ENCODE results near the gene FAM83G.
"Not testable (repeated sequence)": the region's sequence is repeated elsewhere in the genome, so short reads cannot be mapped to it uniquely, and the experiment has no call there.

The FAM83G gene

DNA sequence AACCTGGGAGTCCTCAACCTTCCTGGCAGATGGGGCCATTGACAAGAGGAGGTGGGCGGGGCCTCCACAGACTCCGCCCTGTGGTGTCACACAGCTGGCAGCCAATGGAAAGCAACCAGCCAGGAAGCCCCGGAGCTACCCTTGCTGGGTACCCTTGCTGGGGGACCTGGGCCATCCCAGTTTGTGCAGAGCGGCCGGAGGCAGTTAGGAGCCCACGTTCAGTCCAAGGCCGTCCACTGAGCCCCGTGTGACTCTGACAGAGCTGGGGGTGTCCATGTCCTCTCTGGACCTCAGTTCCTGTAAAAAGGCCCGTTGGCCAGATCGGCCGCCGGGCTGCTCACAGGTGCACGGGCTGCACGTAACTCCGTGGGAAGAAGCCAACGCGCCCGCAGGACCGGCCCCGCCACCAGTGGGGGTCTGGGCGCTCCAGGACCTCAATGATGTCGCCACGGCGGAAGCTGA lies 17.1 kb upstream of the FAM83G start:
- TF ChIP-seq, protein P1, sequence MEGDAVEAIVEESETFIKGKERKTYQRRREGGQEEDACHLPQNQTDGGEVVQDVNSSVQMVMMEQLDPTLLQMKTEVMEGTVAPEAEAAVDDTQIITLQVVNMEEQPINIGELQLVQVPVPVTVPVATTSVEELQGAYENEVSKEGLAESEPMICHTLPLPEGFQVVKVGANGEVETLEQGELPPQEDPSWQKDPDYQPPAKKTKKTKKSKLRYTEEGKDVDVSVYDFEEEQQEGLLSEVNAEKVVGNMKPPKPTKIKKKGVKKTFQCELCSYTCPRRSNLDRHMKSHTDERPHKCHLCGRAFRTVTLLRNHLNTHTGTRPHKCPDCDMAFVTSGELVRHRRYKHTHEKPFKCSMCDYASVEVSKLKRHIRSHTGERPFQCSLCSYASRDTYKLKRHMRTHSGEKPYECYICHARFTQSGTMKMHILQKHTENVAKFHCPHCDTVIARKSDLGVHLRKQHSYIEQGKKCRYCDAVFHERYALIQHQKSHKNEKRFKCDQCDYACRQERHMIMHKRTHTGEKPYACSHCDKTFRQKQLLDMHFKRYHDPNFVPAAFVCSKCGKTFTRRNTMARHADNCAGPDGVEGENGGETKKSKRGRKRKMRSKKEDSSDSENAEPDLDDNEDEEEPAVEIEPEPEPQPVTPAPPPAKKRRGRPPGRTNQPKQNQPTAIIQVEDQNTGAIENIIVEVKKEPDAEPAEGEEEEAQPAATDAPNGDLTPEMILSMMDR (IDR thresholded peaks at IDR 0.05; ENCODE audit: low read depth, low read length, missing control alignments): no peak
- DNase-seq (ENCODE audit: extremely low read depth, low read depth): no peak
- no peak overlapping the region for H3K4me3 ChIP-seq (replicated peaks; ENCODE audit: low read depth, low read length)

DNA sequence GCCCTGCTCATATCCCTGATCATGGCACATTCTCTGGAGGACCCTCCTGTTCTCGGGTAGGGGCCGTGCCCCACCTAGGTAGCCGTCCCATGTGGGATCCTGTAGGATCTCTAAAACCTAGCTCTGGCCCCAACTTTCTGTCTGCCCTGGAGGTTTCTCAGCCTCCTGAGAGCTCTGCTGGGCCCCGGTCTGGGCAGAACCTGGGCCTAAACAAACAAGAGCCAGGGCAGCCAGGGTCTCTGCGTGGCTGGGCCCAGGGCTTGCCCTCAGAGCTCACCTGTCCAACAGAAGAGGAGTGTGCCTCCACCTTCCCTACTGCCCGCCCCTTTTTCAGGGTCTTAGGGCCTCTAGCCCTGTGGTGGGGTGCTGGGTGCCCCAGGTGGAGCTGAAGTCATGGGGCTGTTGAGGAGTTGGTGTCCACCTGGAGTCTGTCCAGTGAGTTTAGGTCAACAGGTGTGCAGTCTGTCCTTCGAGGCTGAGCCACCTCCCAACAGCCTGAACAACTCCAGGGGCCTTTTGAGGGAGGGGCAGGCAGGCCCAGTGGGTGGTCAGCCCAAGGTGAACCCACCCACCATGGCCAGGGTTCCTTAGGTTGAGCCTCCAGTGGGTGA lies 16.6 kb upstream of the FAM83G start:
- not testable (repeated sequence) for DNase-seq (ENCODE audit: extremely low read depth, low read depth); H3K4me3 ChIP-seq (replicated peaks; ENCODE audit: low read depth, low read length)

DNA sequence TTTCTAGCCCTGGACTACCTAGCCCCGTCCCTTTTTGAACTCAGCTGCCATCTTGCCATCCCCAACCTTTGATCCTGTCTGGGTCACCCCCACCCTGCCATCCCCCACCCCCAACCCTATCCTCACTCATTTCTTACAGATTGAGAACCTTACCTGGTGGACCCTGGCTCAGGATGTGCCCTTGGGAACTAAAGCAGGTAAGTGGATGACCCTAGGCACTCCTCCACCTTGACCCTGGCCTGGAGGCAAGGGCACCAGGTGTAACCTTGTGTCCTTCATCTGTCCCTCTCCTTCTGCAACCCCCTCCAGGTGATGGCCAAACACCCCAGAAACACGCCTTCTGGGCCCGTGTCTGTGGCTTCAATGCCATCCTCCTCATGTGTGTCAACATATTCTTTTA lies 15.5 kb upstream of the FAM83G start:
- H3K4me3 ChIP-seq (replicated peaks; ENCODE audit: low read depth, low read length): no peak overlapping the region
- DNase-seq (ENCODE audit: extremely low read depth, low read depth): no peak
- TF ChIP-seq, protein P1 (IDR thresholded peaks at IDR 0.05; ENCODE audit: low read depth, low read length, missing control alignments): no peak

DNA sequence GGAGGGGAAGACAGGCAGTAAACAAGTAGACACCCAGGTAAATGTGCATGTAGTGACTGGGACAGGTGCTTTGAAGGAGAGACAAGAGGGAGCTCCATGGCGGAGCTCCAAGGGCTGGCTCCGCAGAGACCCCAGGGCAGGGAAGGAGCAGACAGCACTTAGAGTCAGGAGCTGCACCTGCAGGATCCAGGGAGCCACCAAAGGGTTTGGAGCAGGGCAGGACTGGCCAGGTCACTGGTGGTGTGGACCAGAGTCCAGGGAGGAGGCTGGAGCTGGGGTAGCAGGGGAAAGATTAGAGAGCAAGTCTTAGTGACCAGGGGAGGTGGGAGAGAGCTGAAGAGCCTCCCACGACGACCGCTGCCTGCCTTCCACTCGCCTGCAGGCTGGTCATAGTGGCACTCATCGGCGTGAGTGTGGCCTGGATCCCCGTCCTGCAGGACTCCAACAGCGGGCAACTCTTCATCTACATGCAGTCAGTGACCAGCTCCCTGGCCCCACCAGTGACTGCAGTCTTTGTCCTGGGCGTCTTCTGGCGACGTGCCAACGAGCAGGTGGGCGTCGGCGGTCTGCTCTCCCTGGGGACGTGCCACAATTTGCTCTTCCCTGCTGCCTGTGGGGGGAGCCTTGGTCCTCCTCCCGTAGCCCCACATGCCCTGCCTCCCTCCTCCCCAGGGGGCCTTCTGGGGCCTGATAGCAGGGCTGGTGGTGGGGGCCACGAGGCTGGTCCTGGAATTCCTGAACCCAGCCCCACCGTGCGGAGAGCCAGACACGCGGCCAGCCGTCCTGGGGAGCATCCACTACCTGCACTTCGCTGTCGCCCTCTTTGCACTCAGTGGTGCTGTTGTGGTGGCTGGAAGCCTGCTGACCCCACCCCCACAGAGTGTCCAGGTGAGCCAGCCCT lies 14.7 kb upstream of the FAM83G start:
- DNase-seq (ENCODE audit: extremely low read depth, low read depth): no peak
- H3K4me3 ChIP-seq (replicated peaks; ENCODE audit: low read depth, low read length): no peak overlapping the region

DNA sequence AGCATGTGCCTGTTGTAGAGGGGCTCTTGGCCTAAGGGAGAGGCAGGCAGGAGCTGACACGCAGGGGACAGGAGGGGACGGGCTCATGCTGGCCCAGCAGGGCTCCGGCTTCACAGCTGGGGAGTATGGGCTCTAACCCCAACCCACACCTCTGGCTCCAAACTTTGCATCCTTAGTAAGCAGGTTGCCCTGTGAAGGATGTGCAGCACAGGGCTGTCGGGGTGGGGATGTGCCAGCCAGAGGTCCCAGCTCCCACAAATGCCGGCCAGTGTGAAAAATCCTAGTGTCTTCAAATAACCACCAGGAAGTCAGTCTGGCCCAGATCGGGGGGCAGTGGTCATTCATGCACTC lies 14.0 kb upstream of the FAM83G start:
- TF ChIP-seq, protein P1 (IDR thresholded peaks at IDR 0.05; ENCODE audit: low read depth, low read length, missing control alignments): no peak
- no peak for DNase-seq (ENCODE audit: extremely low read depth, low read depth)
- H3K4me3 ChIP-seq (replicated peaks; ENCODE audit: low read depth, low read length): no peak overlapping the region

More for the DNA sequence above, 14.7 kb upstream of the FAM83G start:
- TF ChIP-seq, protein P1 (IDR thresholded peaks at IDR 0.05; ENCODE audit: low read depth, low read length, missing control alignments): no peak

DNA sequence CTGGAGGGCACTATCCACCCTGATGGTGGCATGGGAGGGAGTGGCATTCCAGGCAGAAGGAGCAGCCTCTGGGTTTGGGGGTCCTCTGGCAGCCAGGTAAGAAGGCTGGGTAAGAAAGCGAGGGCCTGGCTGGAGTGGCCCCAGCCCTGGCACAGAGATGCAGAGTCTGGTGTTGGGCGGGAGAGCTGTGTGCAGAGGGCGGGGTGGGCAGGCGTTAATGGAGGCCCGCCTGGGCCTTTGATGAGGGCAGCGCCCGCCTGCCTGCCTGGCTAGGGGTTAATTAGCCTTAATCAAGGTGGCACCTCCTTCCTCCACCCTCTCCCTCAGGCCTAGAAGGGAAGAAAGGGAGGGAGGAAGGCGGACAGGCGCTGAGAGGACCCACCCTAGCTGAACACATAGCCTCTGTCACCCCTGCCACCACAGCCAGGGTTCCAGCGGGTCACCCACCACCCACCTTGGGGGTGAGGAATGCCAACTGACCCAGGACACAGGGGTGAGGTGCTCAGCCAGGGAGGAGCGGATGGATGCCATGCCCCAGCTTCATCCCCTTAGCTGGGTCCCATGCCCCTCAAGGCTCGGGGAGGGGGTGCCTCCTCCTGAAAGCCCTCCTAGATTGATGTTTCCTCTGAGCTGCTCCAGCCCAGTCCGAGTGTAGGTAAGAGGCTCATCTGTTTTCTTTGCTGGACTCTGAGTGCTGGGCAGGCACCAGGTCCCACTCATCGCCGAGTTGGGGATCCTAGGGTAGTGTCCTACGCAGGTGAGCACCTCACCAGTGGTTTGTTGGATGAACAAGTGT lies 13.4 kb upstream of the FAM83G start:
- H3K4me3 ChIP-seq (replicated peaks; ENCODE audit: low read depth, low read length): no peak overlapping the region
- no peak for DNase-seq (ENCODE audit: extremely low read depth, low read depth)
- TF ChIP-seq, protein P1 (IDR thresholded peaks at IDR 0.05; ENCODE audit: low read depth, low read length, missing control alignments): no peak

DNA sequence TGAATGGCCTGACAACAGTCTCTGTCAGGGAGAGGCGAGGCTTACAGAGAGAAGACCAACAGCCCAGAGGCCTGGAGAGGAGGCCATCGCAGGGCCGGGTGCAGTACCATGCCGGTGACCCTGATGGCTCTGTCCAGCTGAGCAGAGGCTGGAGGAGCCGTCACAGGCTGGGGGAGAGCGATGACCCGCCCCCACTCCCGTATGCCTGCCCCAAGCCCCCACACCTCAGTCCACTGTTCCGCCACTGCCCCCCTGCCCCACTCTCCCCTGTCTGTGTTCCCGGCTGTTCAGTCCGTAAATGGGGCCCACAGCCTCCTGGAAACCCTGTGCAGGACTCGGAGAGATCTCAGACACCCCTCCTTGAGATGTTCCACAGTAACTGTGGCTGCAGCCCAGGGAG lies 12.8 kb upstream of the FAM83G start:
- no peak overlapping the region for H3K4me3 ChIP-seq (replicated peaks; ENCODE audit: low read depth, low read length)
- DNase-seq (ENCODE audit: extremely low read depth, low read depth): no peak
- TF ChIP-seq, protein P1 (IDR thresholded peaks at IDR 0.05; ENCODE audit: low read depth, low read length, missing control alignments): no peak
